Caco-2 (cell line): Measurements from ENCODE around the gene PRKAR2B. TPM values are rescaled to one million over a fixed set of nuclear protein-coding genes. Genes with fewer than 3 reads are reported as not detected.
A peak's percentile ranks its signal among the peaks of the same experiment; 100 is the strongest.

Experiments used
- BruUV-seq: library from RNA; stranded (reverse); fragments of 400-500 nt; replicated peaks from 2 replicates; lab custom pipeline; 2021; lab: Mats Ljungman, UMichigan
- CTCF ChIA-PET: fragments of 300-600 bp; sonication (Branson Sonifier 250); formaldehyde crosslinking; loops from one replicate; lab custom pipeline; 2022; ENCODE audit warnings: antibody characterized with exemption; lab: Charles Lee
- POLR2A ChIA-PET: fragments of 300-600 bp; sonication (Branson Sonifier 250); formaldehyde crosslinking; loops from one replicate; lab custom pipeline; 2022; ENCODE audit warnings: antibody characterized with exemption; lab: Charles Lee
- DNase-seq, 2 experiments: peaks; one replicate each; pipeline versions ENCODE4 v3.0.0 to v3.0.0-alpha.2; 2020 to 2022
- H3K27me3 ChIP-seq: replicated peaks from 2 replicates; pipeline ENCODE4 v1.6.0; 2011; ENCODE audit warnings: low read length; ENCODE audit not compliant: control insufficient read depth, insufficient read depth
- H3K36me3 ChIP-seq: 2 replicates; pipeline ENCODE4 v1.5.1; 2011; ENCODE audit warnings: low read length; ENCODE audit not compliant: control insufficient read depth, insufficient read depth
- H3K4me1 ChIP-seq: fragments of 250-450 bp; sonication (Bioruptor Pico); 2 replicates; pipeline ENCODE4 v1.5.1; 2020; ENCODE audit warnings: mild to moderate bottlenecking
- H3K4me3 ChIP-seq: 2 replicates; pipeline ENCODE4 v1.5.1; 2011; ENCODE audit warnings: low read depth, mild to moderate bottlenecking, control low read depth, low read length
- H3K9me3 ChIP-seq: fragments of 250-450 bp; sonication (Bioruptor Pico); 2 replicates; pipeline ENCODE4 v1.5.1; 2020; ENCODE audit warnings: mild to moderate bottlenecking, moderate library complexity
- H3K27ac Mint-ChIP-seq: one replicate; pipeline ENCODE4 v1.8.0; 2022; ENCODE audit warnings: mixed read lengths; ENCODE audit not compliant: unreplicated experiment
- H3K27me3 Mint-ChIP-seq: one replicate; pipeline ENCODE4 v1.8.0; 2022; ENCODE audit warnings: mixed read lengths; ENCODE audit not compliant: insufficient read depth, unreplicated experiment
- H3K36me3 Mint-ChIP-seq: one replicate; pipeline ENCODE4 v1.8.0; 2022; ENCODE audit warnings: mild to moderate bottlenecking, mixed read lengths; ENCODE audit not compliant: insufficient read depth, unreplicated experiment
- H3K4me1 Mint-ChIP-seq: one replicate; pipeline ENCODE4 v1.8.0; 2022; ENCODE audit warnings: low read depth, mixed read lengths; ENCODE audit not compliant: unreplicated experiment
- H3K4me3 Mint-ChIP-seq: one replicate; pipeline ENCODE4 v1.8.0; 2022; ENCODE audit warnings: mild to moderate bottlenecking, moderate library complexity, mixed read lengths; ENCODE audit not compliant: unreplicated experiment
- H3K9me3 Mint-ChIP-seq: one replicate; pipeline ENCODE4 v1.8.0; 2022; ENCODE audit warnings: mixed read lengths; ENCODE audit not compliant: unreplicated experiment
- CTCF ChIP-seq, 2 experiments: fragments of 200-600 bp in 1 of 2; IDR thresholded peaks; 1 replicate in 1 of 2; 2 replicates in 1 of 2; pipeline versions ENCODE4 v1.5.1 to v1.8.0; 2011 to 2022; ENCODE audit warnings: antibody characterized with exemption in 1 of 2, control low read depth in 1 of 2, inconsistent platforms in 1 of 2, low read depth in 1 of 2, low read length in 1 of 2, mild to moderate bottlenecking in 1 of 2, moderate library complexity in 1 of 2; ENCODE audit not compliant: insufficient read depth in 1 of 2, severe bottlenecking in 1 of 2, unreplicated experiment in 1 of 2
- intact Hi-C: fragments of 100-400 bp; cut with micrococcal nuclease; formaldehyde crosslinking; loops from one replicate; pipeline ENCODE4 v1.10.0; 2022; ENCODE audit not compliant: unreplicated experiment
- total RNA-seq: library from RNA; stranded (reverse); gene quantifications from 2 replicates; pipeline ENCODE4 v1.2.3, GENCODE V29; 2022

PRKAR2B gene
- total RNA-seq, 1 experiment from 2014 or later = 0.07 TPM

GRCh38 chr7:107201795-107202450, 157.4 kb downstream of the PRKAR2B start:
- H3K4me3 ChIP-seq = no peak overlapping the region
- Mint-ChIP-seq H3K9me3 (no peaks in the 10 kb centered on the region), H3K36me3 (peaks cover 49% of the 10 kb centered on the region), H3K27me3 (no peaks in the 10 kb centered on the region), H3K4me3 (no peak overlapping the region), H3K4me1 (peaks cover 11% of the 10 kb centered on the region), H3K27ac (no peak overlapping the region)
- POLR2A ChIA-PET = no interaction called here
- CTCF ChIA-PET = interaction anchor here (0.7 kb wide), 1 partner anchor 673 kb away, joined by 3 read pairs; no protein-coding TSS in a partner anchor
- intact Hi-C loops = loop anchor here (1.0 to 2.0 kb wide), 3 partner anchors 299 to 677 kb away; no protein-coding TSS in a partner anchor
- H3K36me3 ChIP-seq = peaks cover 2% of the 10 kb centered on the region
- DNase-seq = peak; percentile 46 to 53
- peak; percentile 39 to 66 for TF ChIP-seq CTCF (IDR thresholded peaks at IDR 0.05; ENCODE audit: insufficient read depth in 1 of 2, low read depth in 1 of 2, low read length in 1 of 2, severe bottlenecking in 1 of 2, unreplicated experiment in 1 of 2)
- H3K9me3 ChIP-seq = no peaks in the 10 kb centered on the region
- H3K27me3 ChIP-seq = no peaks in the 10 kb centered on the region
- no peaks in the 10 kb centered on the region for H3K4me1 ChIP-seq
- TSS peak; percentile 21 for BruUV-seq

- CTCF ChIA-PET = no interaction called here
- H3K27ac Mint-ChIP-seq = no peak overlapping the region
- intact Hi-C loops = loop anchor here (2.0 kb wide), 1 partner anchor 297 kb away; no protein-coding TSS in a partner anchor
- H3K4me1 Mint-ChIP-seq = peaks cover 11% of the 10 kb centered on the region
- POLR2A ChIA-PET = no interaction called here
- Histone ChIP-seq H3K27me3 (no peaks in the 10 kb centered on the region), H3K4me3 (no peak overlapping the region), H3K9me3 (no peaks in the 10 kb centered on the region), H3K4me1 (no peaks in the 10 kb centered on the region), H3K36me3 (peaks cover 1% of the 10 kb centered on the region; the same call in 1 of the 2 replicates)
- H3K9me3 Mint-ChIP-seq = no peaks in the 10 kb centered on the region
- no peak for TF ChIP-seq CTCF (IDR thresholded peaks at IDR 0.05; ENCODE audit: insufficient read depth in 1 of 2, low read depth in 1 of 2, low read length in 1 of 2, severe bottlenecking in 1 of 2, unreplicated experiment in 1 of 2)
- H3K36me3 Mint-ChIP-seq = peaks cover 56% of the 10 kb centered on the region
- no peak overlapping the region for H3K4me3 Mint-ChIP-seq
- DNase-seq = no peak
- no TSS peak for BruUV-seq
- no peaks in the 10 kb centered on the region for H3K27me3 Mint-ChIP-seq
These were observed 159.1 kb downstream of the PRKAR2B start for GRCh38 chr7:107203607-107204006.

- no peaks in the 10 kb centered on the region for H3K9me3 ChIP-seq
- Mint-ChIP-seq H3K27me3 (no peaks in the 10 kb centered on the region), H3K4me1 (no peaks in the 10 kb centered on the region), H3K9me3 (no peaks in the 10 kb centered on the region), H3K36me3 (peaks cover 35% of the 10 kb centered on the region), H3K4me3 (no peak overlapping the region), H3K27ac (no peak overlapping the region)
- no peak overlapping the region for H3K4me3 ChIP-seq
- H3K27me3 ChIP-seq = no peaks in the 10 kb centered on the region
- peaks cover 1% of the 10 kb centered on the region; the same call in 1 of the 2 replicates for H3K36me3 ChIP-seq
- POLR2A ChIA-PET = no interaction called here
- CTCF ChIA-PET = no interaction called here
- intact Hi-C loops = no loop called here
- DNase-seq = no peak
- H3K4me1 ChIP-seq = no peaks in the 10 kb centered on the region
- no peak for TF ChIP-seq CTCF (IDR thresholded peaks at IDR 0.05; ENCODE audit: insufficient read depth in 1 of 2, low read depth in 1 of 2, low read length in 1 of 2, severe bottlenecking in 1 of 2, unreplicated experiment in 1 of 2)
- BruUV-seq = no TSS peak
These were observed 161.6 kb downstream of the PRKAR2B start for GRCh38 chr7:107206136-107206535.
